ENCODE measurements around the gene PRR5.
"Not testable (repeated sequence)": the region's sequence is repeated elsewhere in the genome, so short reads cannot be mapped to it uniquely, and the experiment has no call there.

The PRR5 gene

GRCh38 chr22:44701824-44702478, at the start of gene PRR5:
Gene PRR5 (plus strand): TSS chr22:44702204. CDS start chr22:44702475, 271 bp downstream.
- DNase-seq, result peak; percentile 21

DNA sequence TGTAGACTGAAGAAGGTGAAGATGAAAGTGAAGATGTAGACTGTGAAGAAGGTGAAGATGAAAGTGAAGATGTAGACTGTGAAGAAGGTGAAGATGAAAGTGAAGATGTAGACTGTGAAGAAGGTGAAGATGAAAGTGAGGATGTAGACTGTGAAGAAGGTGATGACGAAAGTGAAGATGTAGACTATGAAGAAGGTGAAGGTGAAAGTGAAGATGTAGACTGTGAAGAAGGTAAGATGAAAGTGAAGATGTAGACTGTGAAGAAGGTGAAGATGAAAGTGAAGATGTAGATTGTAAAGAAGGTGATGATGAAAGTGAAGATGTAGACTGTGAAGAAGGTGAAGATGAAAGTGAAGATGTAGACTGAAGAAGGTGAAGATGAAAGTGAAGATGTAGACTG, 49.1 kb upstream of the PRR5 start:
- DNase-seq, result not testable (repeated sequence)

- no peak for DNase-seq
Measured at GRCh38 chr22:44658311-44658953, 43.6 kb upstream of the PRR5 start.

GRCh38 chr22:44659140-44659539, 42.9 kb upstream of the PRR5 start:
- no peak for DNase-seq

- no peak for DNase-seq
Measured at GRCh38 chr22:44660051-44660830, 41.8 kb upstream of the PRR5 start.

DNA sequence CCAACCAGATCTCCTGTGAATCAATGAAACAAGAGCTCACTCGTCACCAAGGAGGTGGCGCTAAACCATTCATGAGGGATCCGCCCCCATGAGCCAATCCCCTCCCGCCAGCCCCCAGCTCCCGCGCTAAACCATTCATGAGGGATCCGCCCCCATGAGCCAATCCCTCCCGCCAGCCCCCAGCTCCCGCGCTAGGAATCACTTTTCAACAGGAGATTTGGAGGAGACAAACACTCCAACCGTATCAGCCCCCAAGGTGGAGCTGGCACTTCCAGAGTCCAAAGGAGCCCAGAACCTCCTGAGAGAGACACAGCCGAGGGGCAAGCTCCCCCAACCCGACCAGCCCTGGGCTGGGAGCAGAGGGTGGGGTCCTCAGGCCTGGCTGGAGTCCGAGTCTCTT, 40.9 kb upstream of the PRR5 start:
- DNase-seq, result no peak

DNA sequence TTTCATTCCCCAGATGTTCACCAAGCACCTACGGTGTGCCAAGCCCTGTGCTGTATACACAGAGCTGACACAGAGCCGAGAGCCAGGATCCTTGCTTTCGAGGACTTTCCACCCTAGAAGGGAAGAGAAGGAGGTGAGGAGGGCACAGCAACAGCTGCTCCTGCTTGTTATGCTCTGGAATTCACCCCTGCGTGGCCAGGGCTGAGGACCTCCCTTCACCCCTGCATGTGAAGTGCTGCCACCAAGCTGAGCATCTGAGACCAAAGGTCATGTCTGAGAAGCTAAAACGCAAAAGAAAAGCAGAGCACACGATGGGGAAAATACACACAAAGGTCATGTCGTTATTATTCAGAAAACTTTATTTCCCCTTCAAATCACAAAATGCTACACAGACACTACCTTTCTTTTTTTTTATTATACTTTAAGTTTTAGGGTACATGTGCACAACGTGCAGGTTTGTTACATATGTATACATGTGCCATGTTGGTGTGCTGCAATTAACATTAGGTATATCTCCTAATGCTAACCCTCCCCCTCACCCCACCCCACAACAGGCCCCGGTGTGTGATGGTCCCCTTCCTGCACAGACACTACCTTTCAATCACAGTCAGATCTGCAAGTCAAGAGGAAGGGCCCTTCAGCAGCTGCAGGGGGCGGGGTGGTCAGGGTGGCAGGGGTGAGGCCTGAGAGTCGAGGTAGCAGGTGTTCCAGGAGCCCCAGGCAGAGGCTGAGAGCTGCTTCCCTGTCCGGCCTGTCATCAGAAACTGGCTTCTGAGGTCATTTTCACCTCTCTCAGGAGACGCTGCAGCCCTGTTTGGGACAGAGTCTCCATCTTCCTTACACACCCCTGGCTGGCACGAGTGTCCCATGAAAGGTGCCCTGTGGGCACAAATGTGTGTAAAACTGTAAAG, 40.1 kb upstream of the PRR5 start:
- DNase-seq, result no peak

- no peak for DNase-seq
Measured at GRCh38 chr22:44663256-44663999, 38.6 kb upstream of the PRR5 start.

DNA sequence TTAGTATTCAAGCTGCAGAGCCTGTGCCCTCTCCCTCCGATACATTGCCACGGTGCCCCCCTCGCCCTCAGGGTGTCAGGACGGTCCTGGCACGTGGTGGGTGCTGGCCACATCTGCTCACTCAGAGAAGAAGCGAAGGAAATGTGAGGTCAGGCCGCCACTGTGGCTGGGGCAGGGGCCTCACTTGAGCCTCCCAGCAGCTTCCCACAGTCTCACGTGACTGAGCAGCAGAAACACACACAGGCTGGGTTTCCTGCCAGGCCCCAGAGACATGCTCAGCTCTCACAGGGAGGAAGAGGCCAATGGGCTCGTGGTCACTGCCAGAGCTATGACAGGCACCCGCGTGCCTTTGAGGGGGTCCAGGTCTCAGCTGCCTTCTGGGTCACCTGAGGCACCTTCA, 37.9 kb upstream of the PRR5 start:
- DNase-seq, result no peak

- no peak for DNase-seq
Measured at GRCh38 chr22:44665115-44665514, 36.9 kb upstream of the PRR5 start.

- DNase-seq, result no peak
Measured at GRCh38 chr22:44666207-44666585, 35.8 kb upstream of the PRR5 start.

DNA sequence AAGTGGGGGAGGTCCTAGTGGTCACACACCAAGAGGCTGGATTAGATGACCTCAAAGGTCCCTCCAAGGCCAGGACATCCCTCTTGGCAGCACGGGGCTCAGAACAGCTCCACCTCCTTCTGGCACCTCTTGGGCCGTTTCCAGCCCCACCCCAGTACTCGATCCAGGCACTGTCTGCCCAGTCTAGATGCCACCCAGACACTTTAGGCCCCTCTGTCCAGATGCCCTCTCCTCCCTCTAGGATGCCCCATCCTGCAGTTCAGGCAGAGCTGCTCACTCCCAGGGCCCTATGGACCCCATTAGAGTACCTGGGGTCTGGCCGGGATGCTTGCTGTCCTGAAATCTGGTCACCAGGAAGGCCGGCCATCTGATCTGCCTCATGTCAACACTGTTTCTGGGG, 34.7 kb upstream of the PRR5 start:
- DNase-seq, result no peak

DNA sequence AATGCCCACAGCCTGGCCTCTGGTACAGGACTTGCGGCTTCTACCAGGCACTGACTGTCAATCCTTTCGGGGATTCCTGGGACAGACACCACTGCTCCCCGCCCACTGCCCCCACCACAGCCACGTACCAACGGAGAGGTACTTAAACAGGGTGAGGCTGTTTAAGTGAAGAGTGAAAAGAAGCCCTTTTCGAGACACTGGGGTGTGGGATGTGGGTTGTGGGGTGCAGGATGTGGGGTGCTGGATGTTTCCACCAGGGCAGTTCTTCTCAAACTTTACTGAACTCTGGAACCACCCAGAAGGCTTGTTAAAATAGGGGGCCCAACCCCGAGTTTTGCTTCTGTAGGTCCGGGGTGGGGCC, 34.2 kb upstream of the PRR5 start:
- no peak for DNase-seq

DNA sequence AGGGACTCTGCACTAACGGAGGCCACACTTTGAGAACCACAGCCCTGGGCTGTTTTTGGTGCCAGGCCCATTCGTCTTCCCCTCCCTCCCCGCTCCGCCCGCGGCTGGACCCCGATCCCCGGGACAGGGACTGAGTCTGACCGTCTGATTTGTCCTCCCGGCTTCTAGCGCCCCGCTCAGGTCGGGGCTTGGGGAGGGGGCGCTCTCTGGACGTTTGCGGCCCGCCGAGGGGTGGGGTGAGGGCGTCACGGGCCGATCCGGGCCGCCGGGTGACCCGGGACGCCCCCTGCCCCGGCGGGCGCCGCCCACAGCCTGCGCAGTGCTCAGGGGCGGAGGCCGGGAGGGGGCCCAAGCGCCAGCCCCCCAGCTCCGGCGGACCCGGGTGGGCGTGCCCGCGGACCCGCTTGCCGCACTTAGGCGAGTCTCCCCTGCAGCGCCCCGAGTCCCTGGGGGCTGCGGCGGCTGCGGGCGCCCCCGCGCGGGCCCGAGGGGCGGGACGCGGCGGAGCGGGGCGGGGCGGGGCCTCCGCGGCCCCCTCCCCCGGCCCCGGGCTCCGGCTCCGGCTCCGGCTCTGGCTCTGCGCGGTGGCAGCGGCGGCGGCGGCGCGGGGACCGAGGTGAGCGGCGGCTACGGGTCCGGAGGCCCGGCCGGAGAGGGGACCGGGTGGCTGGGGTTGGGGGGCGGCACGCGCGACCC, 33.7 kb upstream of the PRR5 start:
- no peak for DNase-seq

- no peak for DNase-seq
Measured at GRCh38 chr22:44668886-44669521, 33.0 kb upstream of the PRR5 start.

DNA sequence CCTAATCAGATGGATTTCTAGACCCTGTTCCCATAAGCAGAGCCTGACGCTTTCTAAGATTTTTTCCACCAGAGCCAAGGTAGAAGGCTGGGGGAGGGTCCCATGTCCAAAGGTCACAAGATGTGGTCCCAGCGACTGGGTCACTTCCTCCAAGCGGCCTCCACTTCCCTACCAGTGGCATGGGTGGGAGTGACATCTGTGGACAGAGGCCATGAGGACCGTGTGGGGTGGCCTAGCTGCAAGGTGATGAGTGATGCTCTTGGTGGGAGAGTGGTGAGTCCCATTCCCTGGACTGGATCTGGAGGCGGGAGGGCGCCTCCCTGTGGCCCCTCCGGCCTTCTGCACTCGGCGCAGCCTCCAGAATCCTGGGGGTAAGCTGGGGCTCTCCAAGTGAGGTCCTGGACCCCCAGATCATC, 32.4 kb upstream of the PRR5 start:
- DNase-seq, result no peak

GRCh38 chr22:44670220-44670988, 31.6 kb upstream of the PRR5 start:
- DNase-seq, result no peak

DNA sequence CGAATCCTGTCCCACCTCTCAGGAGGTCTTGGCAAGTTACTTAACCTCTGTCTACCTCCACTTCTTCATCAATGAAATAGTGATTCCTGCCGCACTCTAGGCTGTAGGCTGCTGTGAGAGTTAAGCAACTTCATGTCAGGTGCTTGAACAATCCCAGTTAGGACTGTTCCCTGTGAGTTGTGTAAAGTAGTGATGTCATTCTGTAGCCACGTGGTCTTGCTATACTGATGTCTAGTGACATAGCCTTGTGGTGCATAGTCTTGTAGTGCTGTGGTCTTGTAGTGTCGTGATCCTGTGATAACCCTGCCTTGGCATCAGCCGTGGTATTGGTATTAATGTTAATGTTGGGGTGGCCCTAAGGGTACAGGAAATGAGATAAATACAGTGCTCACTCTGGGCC, 30.3 kb upstream of the PRR5 start:
- no peak for DNase-seq

GRCh38 chr22:44672632-44673031, 29.4 kb upstream of the PRR5 start:
- no peak for DNase-seq

GRCh38 chr22:44673406-44673805, 28.6 kb upstream of the PRR5 start:
- no peak for DNase-seq
